Measurements from ENCODE around the gene TCF4.

Gene TCF4

GRCh38 chr18:55355223-55355622, 232.8 kb downstream of the TCF4 start:
- no peak for TF ChIP-seq CTCF (IDR thresholded peaks at IDR 0.05; ENCODE audit: control insufficient read depth, extremely low read depth, insufficient read depth)
- no peak for DNase-seq (ENCODE audit: low read depth)
- H3K4me3 ChIP-seq (ENCODE audit: low read depth, low read length): no peak overlapping the region

GRCh38 chr18:55354795-55355194, 233.2 kb downstream of the TCF4 start:
- TF ChIP-seq CTCF (IDR thresholded peaks at IDR 0.05; ENCODE audit: control insufficient read depth, extremely low read depth, insufficient read depth): no peak
- no peak for DNase-seq (ENCODE audit: low read depth)
- H3K4me3 ChIP-seq (ENCODE audit: low read depth, low read length): no peak overlapping the region

GRCh38 chr18:55353806-55354205, 234.2 kb downstream of the TCF4 start:
- no peak overlapping the region for H3K4me3 ChIP-seq (ENCODE audit: low read depth, low read length)
- no peak for TF ChIP-seq CTCF (IDR thresholded peaks at IDR 0.05; ENCODE audit: control insufficient read depth, extremely low read depth, insufficient read depth)
- no peak for DNase-seq (ENCODE audit: low read depth)

GRCh38 chr18:55353391-55353790, 234.6 kb downstream of the TCF4 start:
- no peak for TF ChIP-seq CTCF (IDR thresholded peaks at IDR 0.05; ENCODE audit: control insufficient read depth, extremely low read depth, insufficient read depth)
- DNase-seq (ENCODE audit: low read depth): no peak
- no peak overlapping the region for H3K4me3 ChIP-seq (ENCODE audit: low read depth, low read length)

- no peak for TF ChIP-seq CTCF (IDR thresholded peaks at IDR 0.05; ENCODE audit: control insufficient read depth, extremely low read depth, insufficient read depth)
- no peak for DNase-seq (ENCODE audit: low read depth)
- no peak overlapping the region for H3K4me3 ChIP-seq (ENCODE audit: low read depth, low read length)
Measured at GRCh38 chr18:55351980-55352714, 235.8 kb downstream of the TCF4 start.

GRCh38 chr18:55351241-55351691, 236.7 kb downstream of the TCF4 start:
- H3K4me3 ChIP-seq (ENCODE audit: low read depth, low read length): no peak overlapping the region
- no peak for DNase-seq (ENCODE audit: low read depth)
- no peak for TF ChIP-seq CTCF (IDR thresholded peaks at IDR 0.05; ENCODE audit: control insufficient read depth, extremely low read depth, insufficient read depth)

- H3K4me3 ChIP-seq (ENCODE audit: low read depth, low read length): no peak overlapping the region
- no peak for TF ChIP-seq CTCF (IDR thresholded peaks at IDR 0.05; ENCODE audit: control insufficient read depth, extremely low read depth, insufficient read depth)
- DNase-seq (ENCODE audit: low read depth): no peak
Measured at GRCh38 chr18:55349685-55350084, 238.3 kb downstream of the TCF4 start.
